ENCODE measurements around the gene PPM1H. TPM values are rescaled to one million over a fixed set of nuclear protein-coding genes. Genes with fewer than 3 reads are reported as not detected.
"Not testable (repeated sequence)": the region's sequence is repeated elsewhere in the genome, so short reads cannot be mapped to it uniquely, and the experiment has no call there.

Gene PPM1H
- total RNA-seq, 1 donor from 2014 or later, result not detected

DNA sequence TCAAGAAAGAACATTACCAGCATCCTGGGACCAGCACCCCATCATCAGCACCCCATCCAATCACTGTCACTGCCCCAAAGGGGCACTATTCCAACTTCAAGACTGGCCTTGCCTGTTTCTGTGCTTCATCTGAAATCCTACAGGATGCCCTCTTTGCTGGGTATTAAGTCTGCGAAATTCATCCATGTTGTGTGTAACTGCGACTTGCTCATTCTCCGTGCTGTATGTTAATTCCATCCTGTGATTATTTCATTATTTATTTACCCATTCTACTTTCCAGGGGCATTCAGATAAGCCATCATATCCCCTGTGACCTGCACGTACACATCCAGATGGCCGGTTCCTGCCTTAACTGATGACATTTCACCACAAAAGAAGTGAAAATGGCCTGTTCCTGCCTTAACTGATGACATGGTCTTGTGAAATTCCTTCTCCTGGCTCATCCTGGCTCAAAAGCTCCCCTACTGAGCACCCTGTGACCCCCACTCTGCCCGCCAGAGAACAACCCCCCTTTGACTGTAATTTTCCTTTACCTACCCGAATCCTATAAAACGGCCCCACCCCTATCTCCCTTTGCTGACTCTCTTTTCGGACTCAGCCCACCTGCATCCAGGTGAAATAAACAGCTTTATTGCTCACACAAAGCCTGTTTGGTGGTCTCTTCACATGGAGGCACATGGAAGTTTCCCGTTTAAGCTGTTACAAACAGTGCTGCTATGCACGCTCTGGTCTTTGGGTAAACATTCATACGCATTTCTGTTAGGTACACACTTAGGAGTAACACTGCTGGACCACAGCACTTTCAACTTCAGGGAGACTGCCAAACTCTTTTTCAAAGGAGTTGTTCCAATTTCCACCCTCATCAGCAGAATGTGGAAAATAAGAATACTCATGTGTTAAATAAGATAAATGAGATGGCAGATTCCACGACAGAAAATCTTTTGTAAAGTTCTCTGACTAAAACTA, 205.1 kb downstream of the PPM1H start:
- intact Hi-C loops (cut with micrococcal nuclease); H3K4me3 Mint-ChIP-seq; H3K27ac Mint-ChIP-seq; H3K9me3 Mint-ChIP-seq; DNase-seq (ENCODE audit: low spot score); H3K27me3 Mint-ChIP-seq (ENCODE audit: insufficient read depth); H3K36me3 Mint-ChIP-seq (ENCODE audit: low read depth): not testable (repeated sequence)
- H3K4me1 Mint-ChIP-seq (ENCODE audit: low read depth), result peaks cover 14% of the 10 kb centered on the region

GRCh38 chr12:62728741-62729140, 206.2 kb downstream of the PPM1H start:
- no peak for DNase-seq (ENCODE audit: low spot score)
- no peaks in the 10 kb centered on the region for H3K36me3 Mint-ChIP-seq (ENCODE audit: low read depth)
- no peak overlapping the region for H3K4me3 Mint-ChIP-seq
- no peak overlapping the region for H3K27ac Mint-ChIP-seq
- H3K4me1 Mint-ChIP-seq (ENCODE audit: low read depth), result peaks cover 6% of the 10 kb centered on the region
- intact Hi-C loops (cut with micrococcal nuclease), result no loop called here
- H3K27me3 Mint-ChIP-seq (ENCODE audit: insufficient read depth), result peaks cover 2% of the 10 kb centered on the region
- H3K9me3 Mint-ChIP-seq, result no peaks in the 10 kb centered on the region

DNA sequence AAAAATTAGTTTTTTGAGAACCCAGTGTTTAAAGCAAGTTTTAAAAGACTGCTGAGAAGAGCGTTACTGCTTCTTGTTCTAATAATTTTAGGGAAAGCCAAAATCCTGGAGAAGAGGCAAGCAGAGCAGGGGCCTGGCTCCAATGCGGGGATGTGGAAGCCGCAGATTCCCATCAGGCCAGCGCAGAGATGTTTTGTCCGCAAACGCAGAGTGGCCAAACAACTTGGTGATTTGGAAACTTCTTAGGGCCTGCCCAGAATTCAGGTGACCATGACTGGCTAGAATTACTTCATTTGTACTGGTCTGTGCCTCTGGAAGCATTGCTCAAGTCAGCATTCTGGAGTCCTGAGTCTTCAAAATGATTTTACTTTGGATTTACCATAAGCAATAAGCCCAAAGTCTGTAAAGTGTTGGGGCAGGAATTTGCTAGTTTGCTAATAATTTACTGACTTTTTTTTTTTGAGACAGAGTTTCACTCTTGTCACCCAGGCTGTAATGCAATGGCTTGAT, 208.4 kb downstream of the PPM1H start:
- intact Hi-C loops (cut with micrococcal nuclease), result no loop called here
- H3K27me3 Mint-ChIP-seq (ENCODE audit: insufficient read depth), result peaks cover 2% of the 10 kb centered on the region
- no peaks in the 10 kb centered on the region for H3K9me3 Mint-ChIP-seq

GRCh38 chr12:62725781-62726180, 209.2 kb downstream of the PPM1H start:
- H3K27me3 Mint-ChIP-seq (ENCODE audit: insufficient read depth), result peaks cover 2% of the 10 kb centered on the region

More for the DNA sequence above, 208.4 kb downstream of the PPM1H start:
- no peaks in the 10 kb centered on the region for H3K4me1 Mint-ChIP-seq (ENCODE audit: low read depth)
- no peak for DNase-seq (ENCODE audit: low spot score)
- no peak overlapping the region for H3K27ac Mint-ChIP-seq
- H3K36me3 Mint-ChIP-seq (ENCODE audit: low read depth), result no peaks in the 10 kb centered on the region
- no peak overlapping the region for H3K4me3 Mint-ChIP-seq

GRCh38 chr12:62724947-62725451, 210.0 kb downstream of the PPM1H start:
- no peak overlapping the region for H3K27ac Mint-ChIP-seq
- intact Hi-C loops (cut with micrococcal nuclease), result no loop called here
- no peaks in the 10 kb centered on the region for H3K36me3 Mint-ChIP-seq (ENCODE audit: low read depth)
- no peaks in the 10 kb centered on the region for H3K9me3 Mint-ChIP-seq
- H3K4me1 Mint-ChIP-seq (ENCODE audit: low read depth), result no peaks in the 10 kb centered on the region
- peaks cover 2% of the 10 kb centered on the region for H3K27me3 Mint-ChIP-seq (ENCODE audit: insufficient read depth)
- no peak for DNase-seq (ENCODE audit: low spot score)
- no peak overlapping the region for H3K4me3 Mint-ChIP-seq

More at GRCh38 chr12:62725781-62726180, 209.2 kb downstream of the PPM1H start:
- Mint-ChIP-seq H3K36me3 (ENCODE audit: low read depth) (no peaks in the 10 kb centered on the region), H3K9me3 (no peaks in the 10 kb centered on the region), H3K4me1 (ENCODE audit: low read depth) (no peaks in the 10 kb centered on the region), H3K4me3 (no peak overlapping the region), H3K27ac (no peak overlapping the region)
- intact Hi-C loops (cut with micrococcal nuclease), result no loop called here
- DNase-seq (ENCODE audit: low spot score), result no peak

GRCh38 chr12:62724285-62724684, 210.7 kb downstream of the PPM1H start:
- no peak for DNase-seq (ENCODE audit: low spot score)
- H3K36me3 Mint-ChIP-seq (ENCODE audit: low read depth), result no peaks in the 10 kb centered on the region
- no peak overlapping the region for H3K27ac Mint-ChIP-seq
- no peaks in the 10 kb centered on the region for H3K4me1 Mint-ChIP-seq (ENCODE audit: low read depth)
- H3K27me3 Mint-ChIP-seq (ENCODE audit: insufficient read depth), result peaks cover 2% of the 10 kb centered on the region
- intact Hi-C loops (cut with micrococcal nuclease), result no loop called here
- H3K9me3 Mint-ChIP-seq, result no peaks in the 10 kb centered on the region
- H3K4me3 Mint-ChIP-seq, result no peak overlapping the region

- no peak for DNase-seq (ENCODE audit: low spot score)
- H3K27ac Mint-ChIP-seq, result no peak overlapping the region
- no peaks in the 10 kb centered on the region for H3K36me3 Mint-ChIP-seq (ENCODE audit: low read depth)
- H3K4me1 Mint-ChIP-seq (ENCODE audit: low read depth), result no peaks in the 10 kb centered on the region
- no peaks in the 10 kb centered on the region for H3K27me3 Mint-ChIP-seq (ENCODE audit: insufficient read depth)
- intact Hi-C loops (cut with micrococcal nuclease), result no loop called here
- no peaks in the 10 kb centered on the region for H3K9me3 Mint-ChIP-seq
- H3K4me3 Mint-ChIP-seq, result no peak overlapping the region
Measured at GRCh38 chr12:62722971-62723680, 211.8 kb downstream of the PPM1H start.

DNA sequence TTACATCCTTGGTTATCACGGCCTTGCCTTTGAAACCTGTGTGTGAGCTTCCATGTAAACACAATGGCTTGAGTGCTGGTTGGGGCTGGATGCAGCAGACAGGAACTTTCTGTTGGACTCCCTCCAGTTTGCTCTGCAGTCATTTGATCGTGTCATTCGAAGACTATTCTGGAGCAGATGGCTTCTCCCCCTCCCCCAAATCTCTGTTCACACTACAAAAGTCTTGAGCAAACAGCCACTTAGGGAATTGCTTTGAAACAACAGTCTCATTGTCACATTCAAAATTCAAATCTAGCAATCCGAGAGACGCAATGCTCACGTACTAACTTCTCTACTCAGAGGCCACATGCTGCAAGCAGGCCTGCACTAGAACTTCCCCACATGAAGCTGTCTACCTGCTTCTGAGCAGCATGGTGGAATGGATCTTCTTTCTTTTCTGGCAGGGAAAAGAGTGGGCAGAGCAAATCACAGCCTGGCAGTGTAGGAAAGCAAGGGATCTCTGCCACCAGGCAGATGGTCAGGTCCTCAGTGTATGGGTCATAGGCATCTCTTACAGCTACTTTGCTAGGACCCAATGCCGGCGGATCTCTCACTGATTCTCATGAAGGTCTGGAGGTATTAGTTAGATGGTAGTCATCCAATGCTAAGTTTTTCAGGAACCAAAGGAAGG, 214.2 kb downstream of the PPM1H start:
- peaks cover 2% of the 10 kb centered on the region for H3K27me3 Mint-ChIP-seq (ENCODE audit: insufficient read depth)
- no peak for DNase-seq (ENCODE audit: low spot score)
- no peak overlapping the region for H3K4me3 Mint-ChIP-seq
- no peaks in the 10 kb centered on the region for H3K4me1 Mint-ChIP-seq (ENCODE audit: low read depth)
- intact Hi-C loops (cut with micrococcal nuclease), result no loop called here
- H3K27ac Mint-ChIP-seq, result no peak overlapping the region
- no peaks in the 10 kb centered on the region for H3K36me3 Mint-ChIP-seq (ENCODE audit: low read depth)
- no peaks in the 10 kb centered on the region for H3K9me3 Mint-ChIP-seq

DNA sequence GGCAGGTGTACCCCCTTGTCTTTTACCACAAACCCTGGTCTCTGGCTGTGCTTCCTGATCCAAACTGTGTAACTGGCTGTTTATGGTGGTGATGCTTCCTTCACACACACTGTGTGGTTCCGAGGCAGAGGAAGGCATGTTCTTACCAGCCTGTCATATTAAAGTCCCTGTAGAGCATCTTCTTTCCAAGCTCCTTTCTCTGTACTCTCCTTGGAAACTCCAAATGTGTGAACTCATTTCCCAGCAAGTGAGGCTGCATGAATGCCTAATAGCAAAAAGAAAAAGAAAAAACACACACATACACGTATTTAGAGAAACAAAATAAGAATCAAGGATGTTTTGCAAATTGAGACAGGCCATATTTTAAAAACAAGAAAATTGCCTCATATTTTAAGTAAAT, 214.9 kb downstream of the PPM1H start:
- Mint-ChIP-seq H3K27ac (no peak overlapping the region), H3K36me3 (ENCODE audit: low read depth) (no peaks in the 10 kb centered on the region), H3K4me3 (no peak overlapping the region), H3K9me3 (no peaks in the 10 kb centered on the region), H3K27me3 (ENCODE audit: insufficient read depth) (peaks cover 2% of the 10 kb centered on the region), H3K4me1 (ENCODE audit: low read depth) (no peaks in the 10 kb centered on the region)
- DNase-seq (ENCODE audit: low spot score), result no peak
- intact Hi-C loops (cut with micrococcal nuclease), result no loop called here

- Mint-ChIP-seq H3K9me3 (no peaks in the 10 kb centered on the region), H3K27ac (no peak overlapping the region), H3K4me1 (ENCODE audit: low read depth) (no peaks in the 10 kb centered on the region), H3K27me3 (ENCODE audit: insufficient read depth) (peaks cover 2% of the 10 kb centered on the region), H3K4me3 (no peak overlapping the region), H3K36me3 (ENCODE audit: low read depth) (no peaks in the 10 kb centered on the region)
- DNase-seq (ENCODE audit: low spot score), result no peak
- intact Hi-C loops (cut with micrococcal nuclease), result no loop called here
Measured at GRCh38 chr12:62718762-62719426, 216.1 kb downstream of the PPM1H start.

DNA sequence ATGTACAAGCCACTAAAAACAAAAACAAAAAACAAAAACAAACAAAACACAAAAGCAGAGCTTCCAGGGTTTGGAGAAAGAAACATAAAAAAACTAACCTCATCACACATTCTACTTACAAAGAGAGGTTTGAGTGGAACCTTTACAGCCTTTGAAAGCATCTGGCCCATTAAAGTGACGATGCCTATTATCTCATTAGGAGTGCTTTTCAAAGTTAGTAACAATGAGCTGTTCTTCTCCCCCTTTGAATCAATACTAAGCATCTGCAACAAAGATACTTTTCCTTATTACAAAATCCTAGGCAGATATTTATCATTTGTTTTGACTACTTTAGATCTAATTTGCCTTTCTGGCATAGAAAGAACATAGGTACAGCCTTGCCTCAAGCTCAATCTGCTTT, 217.3 kb downstream of the PPM1H start:
- Mint-ChIP-seq H3K27ac (no peak overlapping the region), H3K27me3 (ENCODE audit: insufficient read depth) (peaks cover 2% of the 10 kb centered on the region), H3K4me3 (no peak overlapping the region), H3K4me1 (ENCODE audit: low read depth) (no peaks in the 10 kb centered on the region), H3K9me3 (no peaks in the 10 kb centered on the region), H3K36me3 (ENCODE audit: low read depth) (no peaks in the 10 kb centered on the region)
- intact Hi-C loops (cut with micrococcal nuclease), result no loop called here
- DNase-seq (ENCODE audit: low spot score), result no peak

DNA sequence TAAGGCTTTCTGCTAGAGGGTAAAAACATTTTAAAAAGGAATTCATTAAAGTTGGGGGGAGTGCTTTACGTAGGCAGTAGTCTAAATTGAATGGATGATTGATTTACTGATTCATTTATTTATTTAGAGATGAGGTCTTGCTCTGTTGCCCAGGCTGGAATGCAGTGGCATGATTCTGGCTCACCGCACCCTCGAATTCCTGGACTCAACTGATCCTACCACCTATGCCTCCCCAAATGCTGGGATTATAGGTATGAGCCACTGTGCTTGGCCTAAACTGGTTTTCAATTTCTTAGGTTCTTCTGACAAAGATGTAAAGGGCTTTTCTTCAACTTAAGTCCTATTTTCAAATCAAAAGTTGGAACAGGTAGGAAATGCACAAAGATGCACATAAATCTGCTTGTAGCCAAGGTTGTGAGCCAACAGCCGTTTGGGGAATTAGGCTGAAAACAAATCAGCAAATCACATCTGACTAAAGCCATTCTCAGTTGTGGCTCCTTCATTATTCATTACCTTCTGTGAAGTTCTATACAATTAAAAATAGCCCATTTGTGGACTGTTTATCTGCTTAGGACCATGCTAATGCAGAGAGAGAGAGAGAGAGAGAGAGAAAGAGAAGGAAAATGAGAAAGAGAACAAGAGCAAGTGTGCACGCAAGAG, 218.0 kb downstream of the PPM1H start:
- no peak overlapping the region for H3K4me3 Mint-ChIP-seq
- intact Hi-C loops (cut with micrococcal nuclease), result no loop called here

More for the DNA sequence above, 218.0 kb downstream of the PPM1H start:
- H3K27ac Mint-ChIP-seq, result no peak overlapping the region
- H3K36me3 Mint-ChIP-seq (ENCODE audit: low read depth), result no peaks in the 10 kb centered on the region
- H3K27me3 Mint-ChIP-seq (ENCODE audit: insufficient read depth), result peaks cover 2% of the 10 kb centered on the region
- no peak for DNase-seq (ENCODE audit: low spot score)
- H3K9me3 Mint-ChIP-seq, result no peaks in the 10 kb centered on the region
- H3K4me1 Mint-ChIP-seq (ENCODE audit: low read depth), result no peaks in the 10 kb centered on the region
